GM18498 (cell line): ENCODE data around the gene WDR81.
"Not testable (repeated sequence)": the region's sequence is repeated elsewhere in the genome, so short reads cannot be mapped to it uniquely, and the experiment has no call there.

Experiments
- ATAC-seq: cut with Tn5 transposase; IDR thresholded peaks from one replicate; pipeline ENCODE4 v1.9.1; 2021; ENCODE audit warnings: mild to moderate bottlenecking, moderate library complexity; ENCODE audit not compliant: unreplicated experiment

WDR81 gene

DNA sequence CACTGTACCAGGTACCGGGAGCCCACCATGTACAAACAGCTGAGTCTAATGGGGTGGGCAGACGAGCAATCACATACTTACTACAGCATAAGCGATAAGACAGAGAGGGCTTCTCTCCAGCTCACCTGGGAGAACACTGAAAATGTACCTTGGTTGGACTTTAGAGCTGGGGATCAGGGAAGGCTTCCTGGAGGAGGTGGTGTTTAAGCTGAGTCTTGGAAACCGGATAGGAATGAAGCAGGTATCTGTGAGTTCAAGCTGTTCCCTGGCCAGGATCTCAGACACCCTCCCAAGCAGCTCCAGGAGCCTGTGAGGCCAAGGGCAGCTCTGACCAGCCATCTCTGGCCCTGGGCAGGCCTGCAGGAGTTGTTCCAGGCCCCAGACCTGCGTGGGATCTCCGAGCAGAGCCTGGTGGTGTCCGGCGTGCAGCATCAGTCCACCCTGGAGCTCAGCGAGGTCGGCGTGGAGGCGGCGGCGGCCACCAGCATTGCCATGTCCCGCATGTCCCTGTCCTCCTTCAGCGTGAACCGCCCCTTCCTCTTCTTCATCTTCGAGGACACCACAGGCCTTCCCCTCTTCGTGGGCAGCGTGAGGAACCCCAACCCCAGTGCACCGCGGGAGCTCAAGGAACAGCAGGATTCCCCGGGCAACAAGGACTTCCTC is 29.4 kb downstream of the WDR81 start:
- ATAC-seq = no peak

DNA sequence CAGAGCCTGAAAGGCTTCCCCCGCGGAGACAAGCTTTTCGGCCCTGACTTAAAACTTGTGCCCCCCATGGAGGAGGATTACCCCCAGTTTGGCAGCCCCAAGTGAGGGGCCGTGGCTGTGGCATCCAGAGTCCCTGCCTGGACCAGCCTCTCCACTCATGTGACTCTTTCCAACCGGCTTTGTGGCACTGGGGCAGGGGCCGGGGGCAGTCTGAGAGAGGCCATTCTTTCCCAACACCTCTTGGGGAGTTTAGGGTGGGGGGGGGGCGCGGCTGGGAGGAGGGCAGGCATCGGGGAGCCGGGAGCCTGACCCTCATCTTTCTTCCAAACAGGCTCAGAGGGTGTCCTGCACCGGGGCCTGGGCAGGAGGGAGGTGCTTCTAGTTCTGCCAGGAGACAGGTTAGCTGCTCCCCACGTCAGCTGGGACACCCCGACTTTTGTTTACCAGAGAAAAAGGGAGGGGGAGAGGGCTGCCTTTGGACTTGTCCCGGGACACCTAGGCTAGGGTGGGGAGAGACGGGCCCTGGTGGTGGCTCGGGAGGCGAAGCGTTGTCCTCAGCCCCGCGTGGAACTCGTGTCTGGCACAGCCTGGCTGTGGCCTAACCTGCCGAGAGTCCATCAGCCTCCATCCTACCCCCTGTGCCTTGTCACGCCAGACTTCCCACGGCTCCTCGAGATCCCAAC is 30.1 kb downstream of the WDR81 start:
- no peak for ATAC-seq

DNA sequence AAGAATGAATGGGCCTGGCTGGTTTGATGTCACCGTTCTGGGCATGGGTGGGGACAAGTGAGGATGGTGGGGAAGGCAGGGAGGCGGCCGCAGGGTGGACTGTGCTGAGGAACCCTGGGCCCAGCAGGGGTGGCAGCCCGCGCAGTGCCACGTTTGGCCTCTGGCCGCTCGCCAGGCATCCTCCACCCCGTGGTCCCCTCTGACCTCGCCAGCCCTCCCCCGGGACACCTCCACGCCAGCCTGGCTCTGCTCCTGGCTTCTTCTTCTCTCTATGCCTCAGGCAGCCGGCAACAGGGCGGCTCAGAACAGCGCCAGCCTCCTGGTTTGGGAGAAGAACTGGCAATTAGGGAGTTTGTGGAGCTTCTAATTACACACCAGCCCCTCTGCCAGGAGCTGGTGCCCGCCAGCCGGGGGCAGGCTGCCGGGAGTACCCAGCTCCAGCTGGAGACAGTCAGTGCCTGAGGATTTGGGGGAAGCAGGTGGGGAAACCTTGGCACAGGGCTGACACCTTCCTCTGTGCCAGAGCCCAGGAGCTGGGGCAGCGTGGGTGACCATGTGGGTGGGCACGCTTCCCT is 30.8 kb downstream of the WDR81 start:
- no peak for ATAC-seq

DNA sequence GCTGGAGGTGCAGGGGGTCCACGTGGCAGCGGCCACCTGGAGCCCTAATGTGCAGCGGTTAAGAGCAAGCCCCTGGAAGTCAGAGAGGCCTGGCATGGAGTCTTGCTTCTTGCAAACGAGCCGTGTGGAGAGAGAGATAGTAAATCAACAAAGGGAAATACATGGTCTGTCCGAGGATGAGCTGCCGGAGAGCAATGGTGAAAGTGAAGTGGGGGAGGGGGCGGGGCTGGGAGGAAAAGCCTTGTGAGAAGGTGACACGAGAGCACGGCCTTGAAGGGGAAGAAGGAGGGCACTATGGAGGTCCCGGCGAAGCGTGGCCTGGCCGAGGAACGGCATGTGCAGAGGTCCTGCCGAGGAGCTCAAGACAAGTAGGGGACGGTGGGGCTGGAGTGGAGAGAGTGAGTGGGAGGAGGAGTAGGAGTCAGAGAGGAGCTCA is 31.3 kb downstream of the WDR81 start:
- ATAC-seq = no peak

DNA sequence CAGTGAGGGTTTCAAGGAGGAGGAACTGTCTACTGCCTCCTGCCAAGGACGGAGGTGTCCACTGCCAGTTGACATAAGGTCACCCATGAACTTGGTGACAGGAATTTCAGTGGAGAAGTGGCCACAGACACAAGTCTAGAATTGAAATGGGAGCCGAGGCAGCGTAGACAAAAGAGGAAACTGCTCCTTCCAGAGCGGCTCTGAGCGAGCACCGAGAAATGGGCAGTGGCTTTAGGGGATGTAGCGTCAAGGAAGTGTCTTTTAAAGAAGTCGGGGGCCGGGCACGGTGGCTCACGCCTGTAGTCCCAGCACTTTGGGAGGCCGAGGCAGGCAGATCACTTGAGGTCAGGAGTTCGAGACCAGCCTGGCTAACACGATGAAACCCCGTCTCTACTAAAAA is 34.3 kb downstream of the WDR81 start:
- no peak for ATAC-seq

DNA sequence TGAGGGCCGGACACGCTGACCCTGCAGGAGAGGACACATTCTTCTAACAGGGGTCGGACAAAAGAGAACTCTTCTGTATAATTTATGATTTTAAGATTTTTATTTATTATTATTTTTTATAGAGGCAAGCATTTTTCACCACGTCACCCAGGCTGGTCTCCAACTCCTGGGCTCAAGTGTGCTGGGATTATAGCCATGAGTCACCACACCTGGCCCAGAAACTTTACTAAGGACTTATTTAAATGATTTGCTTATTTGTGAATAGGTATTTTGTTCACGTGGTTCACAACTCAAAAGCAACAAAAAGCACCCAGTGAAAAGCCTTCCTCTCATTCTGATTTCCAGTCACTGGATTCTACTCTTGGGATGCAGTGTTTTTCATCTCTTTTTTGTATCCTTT is 35.0 kb downstream of the WDR81 start:
- no peak for ATAC-seq

DNA sequence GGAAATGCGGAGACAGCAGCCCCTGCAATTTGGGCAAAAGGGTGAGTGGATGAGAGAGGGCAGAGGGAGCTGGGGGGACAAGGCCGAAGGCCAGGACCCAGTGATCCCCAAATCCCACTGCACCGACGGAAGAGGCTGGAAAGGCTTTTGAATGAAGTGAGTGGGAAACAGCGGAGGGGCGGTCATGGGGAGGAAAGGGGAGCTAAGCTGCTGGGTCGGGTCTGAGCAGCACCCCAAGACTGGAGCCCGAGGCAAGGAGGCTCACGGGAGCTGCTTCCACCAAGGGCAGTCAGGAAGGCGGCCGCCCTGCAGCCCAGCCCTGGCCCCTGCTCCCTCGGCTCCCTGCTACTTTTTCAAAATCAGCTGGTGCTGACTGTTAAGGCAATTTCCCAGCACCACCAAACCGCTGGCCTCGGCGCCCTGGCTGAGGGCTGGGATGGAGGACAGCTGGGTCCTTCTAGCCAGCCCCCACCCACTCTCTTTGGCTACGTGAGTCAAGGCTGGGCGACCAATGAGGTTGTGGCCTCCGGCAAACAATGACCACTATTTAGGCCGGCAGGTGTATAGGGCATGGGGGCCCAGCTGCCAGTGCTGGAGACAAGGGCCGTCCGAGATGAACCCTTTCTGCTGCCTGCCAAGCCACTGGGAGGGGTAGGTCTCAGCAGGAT is 37.9 kb downstream of the WDR81 start:
- no peak for ATAC-seq

DNA sequence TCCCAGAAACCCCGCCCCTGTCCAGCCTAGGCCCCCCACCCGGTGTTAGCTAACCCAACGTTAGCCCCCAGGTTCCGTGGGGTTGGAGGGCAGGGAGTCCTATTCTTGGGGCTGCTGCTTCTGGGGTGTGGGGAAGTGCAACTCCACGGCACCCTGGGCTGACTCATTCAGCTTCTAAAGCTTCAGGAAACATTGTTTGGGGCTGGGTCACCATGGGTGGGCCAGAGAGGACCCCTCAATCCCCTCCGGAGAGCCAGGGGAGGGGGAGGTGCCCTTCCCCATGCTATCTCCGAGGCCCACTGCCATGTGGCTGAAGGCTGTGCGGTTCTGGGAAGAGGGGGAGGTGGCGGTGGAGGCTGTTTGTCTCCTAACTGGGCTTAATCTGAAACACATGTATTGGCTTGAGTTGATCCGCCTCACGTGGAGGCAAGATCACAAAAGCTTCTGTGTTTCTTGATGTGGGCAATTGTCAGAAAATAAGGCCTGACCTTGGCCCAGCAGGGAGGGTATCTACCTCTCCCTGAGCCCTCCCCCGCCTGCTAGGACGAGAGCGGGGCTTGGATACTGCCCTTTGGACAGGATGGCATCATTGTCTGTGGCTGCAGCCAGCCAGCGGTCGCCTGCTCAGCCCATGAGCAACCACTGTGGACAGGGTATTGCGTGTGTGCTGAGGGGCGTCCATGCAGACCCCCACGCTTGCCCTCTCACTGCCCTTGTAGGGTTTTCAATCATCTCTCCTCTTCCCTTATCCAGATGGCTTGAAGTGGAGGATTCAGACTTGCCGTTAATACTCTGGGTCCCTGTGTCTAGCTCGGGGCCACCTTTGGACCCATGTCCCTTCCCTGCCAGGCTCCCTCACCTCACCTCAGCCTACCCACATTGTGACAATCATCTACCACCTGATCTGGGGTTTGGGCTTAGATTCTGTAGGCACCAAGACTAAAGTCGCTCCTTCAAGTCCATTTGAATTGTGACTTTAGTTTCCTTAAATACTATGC is 38.7 kb downstream of the WDR81 start:
- no peak for ATAC-seq

DNA sequence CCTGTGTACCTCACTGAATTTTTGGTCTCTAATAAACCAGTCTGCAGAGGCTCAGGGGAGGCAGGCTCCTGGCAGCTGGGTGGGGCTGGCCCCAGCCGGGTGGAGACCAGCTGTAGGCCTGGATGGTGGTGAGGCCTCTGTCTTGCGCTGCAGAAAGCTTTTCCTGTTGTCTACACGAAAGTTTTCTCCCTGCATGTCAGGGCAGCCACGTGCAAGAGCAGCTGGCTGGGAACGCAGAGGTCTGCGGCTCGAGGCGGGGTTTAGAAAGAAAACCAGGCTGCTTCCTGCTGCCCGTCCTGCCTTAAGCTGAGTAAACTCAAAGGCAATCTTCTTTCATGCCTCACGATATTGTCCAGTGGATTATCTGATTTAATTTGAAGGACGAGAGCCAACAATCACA is 39.8 kb downstream of the WDR81 start:
- no peak for ATAC-seq

DNA sequence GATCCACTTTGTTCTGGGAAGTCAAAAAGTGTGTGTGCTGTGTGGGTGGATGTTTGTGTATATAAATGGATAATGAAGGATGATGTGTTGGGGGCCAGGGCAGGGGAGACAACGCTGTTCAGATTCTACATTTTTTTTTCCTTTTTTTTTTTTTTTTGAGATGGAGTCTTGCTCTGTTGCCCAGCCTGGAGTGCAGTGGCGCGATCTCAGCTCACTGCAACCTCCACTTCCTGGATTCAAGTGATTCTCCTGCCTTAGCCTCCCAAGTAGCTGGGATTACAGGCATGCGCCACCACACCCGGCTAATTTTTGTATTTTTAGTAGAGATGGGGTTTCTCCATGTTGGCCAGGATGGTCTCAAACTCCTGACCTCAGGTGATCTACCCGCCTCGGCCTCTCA is 40.2 kb downstream of the WDR81 start:
- not testable (repeated sequence) for ATAC-seq

DNA sequence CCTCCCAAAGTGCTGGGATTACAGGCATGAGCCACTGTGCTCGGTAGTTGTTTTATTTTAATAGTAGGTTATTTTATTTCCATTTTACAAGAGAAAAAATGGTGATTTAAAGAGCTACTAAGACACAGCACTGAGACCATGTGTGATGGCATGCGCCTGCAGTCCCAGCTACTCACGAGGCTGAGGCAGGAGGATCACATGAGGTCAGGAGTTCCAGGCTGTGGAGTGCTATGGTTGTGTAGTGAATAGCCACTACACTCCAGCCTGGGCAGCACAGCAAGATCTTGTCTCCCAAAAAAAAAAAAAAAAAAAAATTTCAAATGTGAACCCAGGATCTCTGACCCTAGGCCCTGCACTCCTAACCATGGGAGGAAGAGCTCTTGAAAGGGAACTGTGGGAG is 41.1 kb downstream of the WDR81 start:
- no peak for ATAC-seq

DNA sequence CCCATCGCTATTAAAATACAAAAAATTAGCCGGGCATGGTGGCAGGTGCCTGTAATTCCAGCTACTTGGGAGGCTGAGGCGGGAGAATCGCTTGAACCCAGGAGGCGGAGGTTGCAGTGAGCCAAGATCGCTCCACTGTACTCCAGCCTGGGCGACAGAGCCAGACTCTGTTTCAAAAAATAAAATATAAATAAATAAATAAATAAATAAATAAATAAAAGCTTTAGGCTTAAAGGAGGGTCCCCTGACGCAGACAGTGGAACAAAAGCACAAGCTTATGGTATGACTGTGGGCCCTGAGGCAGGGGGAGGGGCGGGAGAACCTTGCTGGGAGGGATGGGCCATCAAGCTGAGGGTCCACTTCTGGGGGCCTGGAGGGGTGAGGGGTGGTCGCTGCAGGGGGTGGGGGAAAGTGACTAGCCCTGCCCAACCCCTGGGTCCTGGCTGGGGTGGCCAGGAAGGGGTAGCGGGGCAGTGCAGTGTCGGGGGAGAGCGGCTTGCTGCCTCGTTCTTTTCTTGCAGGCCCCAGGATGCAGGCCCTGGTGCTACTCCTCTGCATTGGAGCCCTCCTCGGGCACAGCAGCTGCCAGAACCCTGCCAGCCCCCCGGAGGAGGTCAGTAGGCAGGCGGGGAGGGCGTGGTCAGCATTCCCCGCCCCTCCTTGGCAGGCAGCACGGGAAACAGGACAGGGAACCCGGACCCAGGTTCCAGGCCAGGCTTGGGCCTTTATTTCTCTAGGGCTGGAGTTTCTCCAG is 42.1 kb downstream of the WDR81 start:
- no peak for ATAC-seq

DNA sequence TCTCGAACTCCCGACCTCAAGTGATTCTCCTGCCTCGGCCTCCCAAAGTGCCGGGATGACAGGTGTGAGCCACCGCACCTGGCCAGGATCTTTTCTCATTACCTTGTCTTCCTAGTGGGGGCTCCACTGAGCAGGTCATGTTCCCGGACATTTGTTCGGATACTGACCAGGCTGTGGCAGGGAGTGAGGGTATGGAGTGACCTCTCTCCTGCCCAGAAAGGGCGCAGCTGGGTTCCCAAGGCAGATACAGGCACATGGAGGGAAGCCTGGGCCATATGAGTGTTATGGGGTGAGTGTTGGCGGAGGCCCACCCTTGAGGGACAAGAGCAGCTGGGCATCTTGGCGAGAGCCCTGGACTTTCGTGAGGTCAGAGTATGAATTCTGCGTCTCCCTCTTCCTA is 42.9 kb downstream of the WDR81 start:
- ATAC-seq = no peak

DNA sequence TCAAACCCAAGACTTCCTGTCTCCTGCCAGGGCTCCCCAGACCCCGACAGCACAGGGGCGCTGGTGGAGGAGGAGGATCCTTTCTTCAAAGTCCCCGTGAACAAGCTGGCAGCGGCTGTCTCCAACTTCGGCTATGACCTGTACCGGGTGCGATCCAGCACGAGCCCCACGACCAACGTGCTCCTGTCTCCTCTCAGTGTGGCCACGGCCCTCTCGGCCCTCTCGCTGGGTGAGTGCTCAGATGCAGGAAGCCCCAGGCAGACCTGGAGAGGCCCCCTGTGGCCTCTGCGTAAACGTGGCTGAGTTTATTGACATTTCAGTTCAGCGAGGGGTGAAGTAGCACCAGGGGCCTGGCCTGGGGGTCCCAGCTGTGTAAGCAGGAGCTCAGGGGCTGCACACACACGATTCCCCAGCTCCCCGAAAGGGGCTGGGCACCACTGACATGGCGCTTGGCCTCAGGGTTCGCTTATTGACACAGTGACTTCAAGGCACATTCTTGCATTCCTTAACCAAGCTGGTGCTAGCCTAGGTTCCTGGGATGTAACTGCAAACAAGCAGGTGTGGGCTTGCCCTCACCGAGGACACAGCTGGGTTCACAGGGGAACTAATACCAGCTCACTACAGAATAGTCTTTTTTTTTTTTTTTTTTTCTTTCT is 45.4 kb downstream of the WDR81 start:
- no peak for ATAC-seq

DNA sequence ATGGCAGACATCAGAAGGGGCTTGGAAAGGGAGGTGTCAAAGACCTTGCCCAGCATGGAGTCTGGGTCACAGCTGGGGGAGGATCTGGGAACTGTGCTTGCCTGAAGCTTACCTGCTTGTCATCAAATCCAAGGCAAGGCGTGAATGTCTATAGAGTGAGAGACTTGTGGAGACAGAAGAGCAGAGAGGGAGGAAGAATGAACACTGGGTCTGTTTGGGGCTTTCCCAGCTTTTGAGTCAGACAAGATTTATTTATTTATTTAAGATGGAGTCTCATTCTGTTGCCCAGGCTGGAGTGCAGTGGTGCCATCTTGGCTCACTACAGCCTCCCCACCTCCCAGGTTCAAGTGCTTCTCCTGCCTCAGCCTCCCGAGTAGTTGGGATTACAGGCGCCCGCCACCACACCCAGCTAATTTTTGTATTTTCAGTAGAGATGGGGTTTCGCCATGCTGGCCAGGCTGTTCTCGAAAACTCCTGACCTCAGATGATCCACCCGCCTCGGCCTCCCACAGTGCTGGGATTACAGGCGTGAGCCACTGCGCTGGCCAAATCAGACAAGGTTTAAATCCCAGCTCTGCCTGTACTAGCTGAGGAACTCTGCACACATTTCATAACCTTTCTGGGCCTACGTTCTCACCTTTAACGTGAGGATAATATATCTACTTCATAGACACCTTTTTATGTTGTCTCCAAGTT is 48.6 kb downstream of the WDR81 start:
- not testable (repeated sequence) for ATAC-seq

DNA sequence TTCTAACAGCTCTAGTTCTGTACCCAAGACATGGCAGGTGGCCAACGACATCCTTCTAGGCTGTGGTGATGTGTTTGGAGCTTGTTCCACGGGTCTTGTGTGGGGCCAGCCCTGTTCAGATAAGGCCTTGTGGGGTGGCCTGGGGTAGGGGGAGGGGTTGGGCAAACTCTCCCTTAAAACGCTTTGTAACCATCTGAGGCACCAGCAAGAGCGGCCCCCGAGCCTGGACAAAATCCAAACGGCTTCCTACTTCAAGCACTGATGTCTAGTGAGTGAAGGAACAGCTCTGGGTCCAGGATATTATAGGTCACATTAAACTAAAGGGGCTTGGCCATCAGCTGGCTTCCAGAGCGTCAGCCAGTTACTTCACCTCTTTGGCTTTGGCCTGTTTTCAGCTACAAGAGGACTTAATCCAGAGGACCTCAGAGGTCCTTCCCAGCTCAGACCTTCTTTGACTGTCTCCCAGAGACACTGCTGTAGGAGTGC is 49.2 kb downstream of the WDR81 start:
- ATAC-seq = no peak

DNA sequence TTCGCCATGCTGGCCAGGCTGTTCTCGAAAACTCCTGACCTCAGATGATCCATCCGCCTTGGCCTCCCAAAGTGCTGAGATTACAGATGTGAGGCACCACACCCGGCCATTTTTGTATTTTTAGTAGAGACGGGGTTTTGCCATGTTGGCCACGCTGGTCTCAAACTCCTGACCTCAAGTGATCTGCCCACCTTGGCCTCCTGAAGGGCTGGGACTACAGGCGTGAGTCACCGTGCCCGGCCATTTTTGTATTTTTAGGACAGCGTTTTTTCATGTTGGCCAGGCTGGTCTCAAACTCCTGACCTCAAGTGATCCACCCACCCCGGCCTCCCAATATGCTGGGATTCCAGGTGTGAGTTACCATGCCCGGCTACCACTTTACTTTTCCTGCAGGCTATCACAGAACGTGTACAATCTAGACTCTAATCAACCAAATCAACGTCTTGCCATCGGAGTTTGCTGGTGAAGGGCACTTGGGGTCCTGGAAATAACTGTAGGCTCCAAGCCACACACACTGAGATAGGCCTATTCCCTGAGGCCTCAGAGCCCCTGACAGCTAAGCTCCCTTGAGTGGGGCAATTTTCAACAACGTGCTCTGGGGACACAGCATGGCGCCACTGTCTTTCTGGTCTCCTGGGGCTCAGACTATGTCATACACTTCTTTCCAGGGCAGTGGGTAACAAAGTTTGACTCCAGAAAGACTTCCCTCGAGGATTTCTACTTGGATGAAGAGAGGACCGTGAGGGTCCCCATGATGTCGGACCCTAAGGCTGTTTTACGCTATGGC is 50.1 kb downstream of the WDR81 start:
- no peak for ATAC-seq

DNA sequence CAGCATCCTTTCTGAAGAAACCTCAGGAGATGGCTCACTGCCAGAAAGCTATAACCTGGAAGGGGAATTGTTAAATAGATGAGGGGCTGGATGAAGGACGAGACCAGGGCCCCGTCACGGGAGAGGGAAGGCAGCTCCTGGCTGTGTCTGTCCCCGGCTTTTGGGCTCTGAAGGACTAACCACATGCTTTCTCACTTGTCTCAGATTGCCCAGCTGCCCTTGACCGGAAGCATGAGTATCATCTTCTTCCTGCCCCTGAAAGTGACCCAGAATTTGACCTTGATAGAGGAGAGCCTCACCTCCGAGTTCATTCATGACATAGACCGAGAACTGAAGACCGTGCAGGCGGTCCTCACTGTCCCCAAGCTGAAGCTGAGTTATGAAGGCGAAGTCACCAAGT is 51.8 kb downstream of the WDR81 start:
- ATAC-seq = no peak
